ENCODE measurements around the gene CEP162.

DNA sequence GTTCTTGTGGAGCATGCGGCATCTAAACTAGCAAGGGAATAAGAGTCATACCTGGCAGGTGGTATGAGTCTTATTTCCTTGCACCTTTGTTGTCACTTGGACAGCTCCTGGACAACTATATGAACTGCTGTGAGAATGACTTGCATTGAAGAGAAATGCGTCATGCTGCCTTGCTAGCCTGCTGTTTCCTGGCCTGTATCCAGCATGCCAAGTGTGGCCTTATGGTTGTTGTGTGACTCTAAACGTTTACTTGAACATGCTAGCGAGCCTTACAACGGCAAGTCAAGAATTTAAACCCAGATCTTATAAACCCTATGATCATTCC, 90.4 kb downstream of the CEP162 start:
- TF ChIP-seq POLR2A (IDR thresholded peaks at IDR 0.05), result no peak
- TF ChIP-seq CTCF (IDR thresholded peaks at IDR 0.05), result no peak

All from right lobe of liver (tissue), 4 donors.